Gastroesophageal sphincter (tissue), 4 donors: ENCODE data around the gene SLC2A14. TPM values are rescaled to one million over a fixed set of nuclear protein-coding genes. Genes with fewer than 3 reads are reported as not detected.
A peak's percentile ranks its signal among the peaks of the same experiment; 100 is the strongest.
"Not testable (repeated sequence)": the region's sequence is repeated elsewhere in the genome, so short reads cannot be mapped to it uniquely, and the experiment has no call there.

ENCODE experiments used
- ATAC-seq: fragments of 150-250 bp; one replicate; pipeline ENCODE4 v1.9.1; 2016; ENCODE audit warnings: mild to moderate bottlenecking, moderate library complexity
- H3K27ac ChIP-seq, 4 donors: fragments of 200-600 bp; sonication (generic) in 3 of 4; 1 replicate in 3 of 4; 2 replicates in 1 of 4; pipeline ENCODE4 v1.5.1; 2016 to 2019
- H3K27me3 ChIP-seq: fragments of 200-600 bp; sonication (generic); one replicate; pipeline ENCODE4 v1.5.1; 2019
- H3K36me3 ChIP-seq, 2 donors: fragments of 200-600 bp; sonication (generic); one replicate each; pipeline ENCODE4 v1.5.1; 2019; ENCODE audit warnings: control low read depth in 1 of 2
- H3K4me1 ChIP-seq, 3 donors: fragments of 200-600 bp; sonication (generic); 1 replicate in 2 of 3; 2 replicates in 1 of 3; pipeline ENCODE4 v1.5.1; 2016 to 2019; ENCODE audit warnings: control low read depth in 2 of 3
- H3K4me3 ChIP-seq, 2 donors: fragments of 200-600 bp; sonication (generic); one replicate each; pipeline ENCODE4 v1.5.1; 2019; ENCODE audit warnings: mild to moderate bottlenecking in 1 of 2, moderate library complexity in 1 of 2
- H3K9me3 ChIP-seq, 3 donors: fragments of 200-600 bp; sonication (generic); one replicate each; pipeline ENCODE4 v1.5.1; 2017 to 2019; ENCODE audit warnings: control low read depth in 2 of 3
- EP300 ChIP-seq: sonication (generic); formaldehyde crosslinking; IDR thresholded peaks from one replicate; pipeline ENCODE4 v1.6.1; 2017; ENCODE audit warnings: antibody characterized with exemption, mild to moderate bottlenecking
- POLR2A ChIP-seq, 2 donors: fragments of 450-650 bp; IDR thresholded peaks; one replicate each; pipeline ENCODE4 v1.6.1; 2017; ENCODE audit warnings: antibody characterized with exemption in 2 of 2, mild to moderate bottlenecking in 2 of 2, moderate library complexity in 1 of 2
- POLR2AphosphoS5 ChIP-seq: sonication (generic); formaldehyde crosslinking; IDR thresholded peaks from one replicate; pipeline ENCODE4 v1.6.1; 2017; ENCODE audit warnings: antibody characterized with exemption
- WGBS, 2 donors: methylation state at CpG; one replicate each; pipeline ENCODE4 v1.1.5; 2018; ENCODE audit warnings: low coverage in 1 of 2; 5-methylcytosine and 5-hydroxymethylcytosine counted together
- total RNA-seq, 4 donors: library from RNA; depleted of rRNA; stranded (reverse); fragments of >200 nt; gene quantifications; one replicate each; pipeline ENCODE4 v1.1.0, GENCODE V29; 2016
- TF ChIP-seq, protein P1 (sequence below), 4 experiments: fragments of 200-600 bp in 2 of 4; fragments of 450-650 bp in 2 of 4; sonication (generic) in 1 of 4; IDR thresholded peaks; one replicate each; pipeline ENCODE4 v1.5.1; 2017 to 2019; ENCODE audit warnings: antibody characterized with exemption in 4 of 4, mild to moderate bottlenecking in 2 of 4, moderate library complexity in 2 of 4

Gene SLC2A14
- total RNA-seq: 1 to 10 TPM in 2 of 4 donors, not detected in 2; 1.2 to 2.6 TPM

DNA sequence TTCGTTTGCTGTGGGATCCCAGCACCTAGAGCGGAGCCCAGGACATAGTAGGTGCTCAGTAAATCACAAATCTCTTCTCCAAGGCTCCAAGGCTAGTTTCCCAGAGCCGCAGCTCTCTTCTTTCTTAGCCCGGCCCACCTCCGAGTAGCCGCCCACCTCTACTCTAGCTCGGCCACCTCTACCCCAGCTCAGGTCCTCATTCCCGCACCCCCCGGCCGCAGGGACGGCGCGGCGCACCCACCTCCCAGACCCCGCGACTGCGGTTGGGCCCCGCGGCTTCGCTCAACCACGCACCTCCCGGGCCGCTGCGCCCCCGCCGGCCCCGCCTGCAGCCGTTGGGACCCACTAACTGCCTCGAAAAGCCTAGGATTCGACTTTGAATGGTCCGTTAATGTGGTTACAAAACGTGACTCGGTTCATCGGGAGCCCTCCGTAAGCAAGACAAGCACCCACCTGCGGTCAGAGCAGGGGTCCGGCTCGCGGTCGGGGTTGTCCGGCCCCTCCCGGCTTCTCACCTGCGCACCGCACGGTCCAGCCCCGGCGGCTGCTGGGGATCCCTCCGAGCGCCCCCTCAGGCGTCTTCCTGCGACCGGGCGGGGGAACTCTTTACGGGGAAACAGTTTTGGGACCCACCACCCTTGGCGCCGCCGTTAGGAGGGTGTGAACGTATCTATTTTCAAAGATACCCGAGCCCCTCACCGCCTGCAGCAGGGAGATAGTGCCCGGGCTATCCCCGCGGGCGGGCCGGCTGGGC is at the start of gene SLC2A14:
TSS of gene SLC2A14 (minus strand) at position 350 of the 754 bp plus-strand sequence. CDS start 3,035 bp downstream, outside the sequence.
- WGBS, 2 donors: 37% methylated on average over 7 of the region's 65 CpGs; no CpG with 5 or more reads in 1 of the 2 donors
- H3K27ac ChIP-seq: no peak within 1 kb of the TSS
- peaks cover 36% of the 10 kb centered on the region for H3K27me3 ChIP-seq
- H3K36me3 ChIP-seq: no peaks in the 10 kb centered on the region
- TF ChIP-seq POLR2AphosphoS5: no peak
- TF ChIP-seq EP300: no peak
- TF ChIP-seq, protein P1, sequence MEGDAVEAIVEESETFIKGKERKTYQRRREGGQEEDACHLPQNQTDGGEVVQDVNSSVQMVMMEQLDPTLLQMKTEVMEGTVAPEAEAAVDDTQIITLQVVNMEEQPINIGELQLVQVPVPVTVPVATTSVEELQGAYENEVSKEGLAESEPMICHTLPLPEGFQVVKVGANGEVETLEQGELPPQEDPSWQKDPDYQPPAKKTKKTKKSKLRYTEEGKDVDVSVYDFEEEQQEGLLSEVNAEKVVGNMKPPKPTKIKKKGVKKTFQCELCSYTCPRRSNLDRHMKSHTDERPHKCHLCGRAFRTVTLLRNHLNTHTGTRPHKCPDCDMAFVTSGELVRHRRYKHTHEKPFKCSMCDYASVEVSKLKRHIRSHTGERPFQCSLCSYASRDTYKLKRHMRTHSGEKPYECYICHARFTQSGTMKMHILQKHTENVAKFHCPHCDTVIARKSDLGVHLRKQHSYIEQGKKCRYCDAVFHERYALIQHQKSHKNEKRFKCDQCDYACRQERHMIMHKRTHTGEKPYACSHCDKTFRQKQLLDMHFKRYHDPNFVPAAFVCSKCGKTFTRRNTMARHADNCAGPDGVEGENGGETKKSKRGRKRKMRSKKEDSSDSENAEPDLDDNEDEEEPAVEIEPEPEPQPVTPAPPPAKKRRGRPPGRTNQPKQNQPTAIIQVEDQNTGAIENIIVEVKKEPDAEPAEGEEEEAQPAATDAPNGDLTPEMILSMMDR (IDR thresholded peaks at IDR 0.05): no peak
- no peak for TF ChIP-seq POLR2A (IDR thresholded peaks at IDR 0.05)
- H3K4me3 ChIP-seq: peak within 1 kb of the TSS in 1 of 2 donors; percentile 38
- no peaks in the 10 kb centered on the region for H3K9me3 ChIP-seq
- ATAC-seq: no peak
- peaks cover 0 to 8% (median 0%) of the 10 kb centered on the region in 3 donors for H3K4me1 ChIP-seq

DNA sequence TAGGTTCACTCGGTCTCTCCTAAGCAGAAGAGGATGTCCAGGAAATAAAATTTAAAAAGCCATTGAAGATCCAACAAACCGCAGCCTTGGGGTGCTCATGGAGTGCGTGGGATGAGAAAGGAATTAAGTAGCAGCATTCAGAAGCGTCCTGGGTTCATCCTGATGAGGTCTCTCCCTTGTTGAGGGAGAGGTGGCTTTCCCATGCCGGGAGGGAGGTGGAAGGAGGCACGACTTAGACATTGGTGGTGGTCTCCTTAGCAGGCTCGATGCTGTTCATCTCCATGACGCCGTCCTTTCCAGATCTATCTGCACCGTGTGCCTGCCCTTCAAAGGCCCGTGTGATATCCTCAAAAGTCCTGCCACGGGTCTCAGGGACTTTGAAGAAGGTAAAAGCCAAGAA is 48.5 kb upstream of the SLC2A14 start:
- WGBS, 2 donors: 73 to 74% methylated on average over 2 to 5 of the region's 12 CpGs
- ATAC-seq: not testable (repeated sequence)

DNA sequence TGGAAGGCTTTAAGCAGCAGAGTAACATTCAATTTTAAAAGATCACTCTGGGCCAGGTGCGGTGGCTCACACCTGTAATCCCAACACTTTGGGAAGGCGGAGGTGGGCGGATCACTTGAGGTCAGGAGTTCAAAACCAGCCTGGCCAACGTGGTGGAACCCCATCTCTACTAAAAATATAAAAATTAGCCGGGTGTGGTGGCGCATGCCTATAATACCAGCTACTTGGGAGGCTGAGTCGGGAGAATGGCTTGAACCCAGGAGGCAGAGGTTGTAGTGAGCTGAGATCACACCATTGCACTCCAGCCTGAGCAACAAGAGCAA is 45.5 kb upstream of the SLC2A14 start:
- not testable (repeated sequence) for ATAC-seq, H3K27ac ChIP-seq, H3K4me1 ChIP-seq, H3K9me3 ChIP-seq, H3K4me3 ChIP-seq, H3K27me3 ChIP-seq
- WGBS, 2 donors: 75 to 90% methylated on average over 4 to 5 of the region's 7 CpGs
- peaks cover 0 to 53% of the 10 kb centered on the region in 2 donors for H3K36me3 ChIP-seq

More for the DNA sequence above, 48.5 kb upstream of the SLC2A14 start:
- H3K4me3 ChIP-seq, H3K27ac ChIP-seq, H3K9me3 ChIP-seq, H3K27me3 ChIP-seq, H3K4me1 ChIP-seq: not testable (repeated sequence)
- peaks cover 0 to 77% of the 10 kb centered on the region in 2 donors for H3K36me3 ChIP-seq

DNA sequence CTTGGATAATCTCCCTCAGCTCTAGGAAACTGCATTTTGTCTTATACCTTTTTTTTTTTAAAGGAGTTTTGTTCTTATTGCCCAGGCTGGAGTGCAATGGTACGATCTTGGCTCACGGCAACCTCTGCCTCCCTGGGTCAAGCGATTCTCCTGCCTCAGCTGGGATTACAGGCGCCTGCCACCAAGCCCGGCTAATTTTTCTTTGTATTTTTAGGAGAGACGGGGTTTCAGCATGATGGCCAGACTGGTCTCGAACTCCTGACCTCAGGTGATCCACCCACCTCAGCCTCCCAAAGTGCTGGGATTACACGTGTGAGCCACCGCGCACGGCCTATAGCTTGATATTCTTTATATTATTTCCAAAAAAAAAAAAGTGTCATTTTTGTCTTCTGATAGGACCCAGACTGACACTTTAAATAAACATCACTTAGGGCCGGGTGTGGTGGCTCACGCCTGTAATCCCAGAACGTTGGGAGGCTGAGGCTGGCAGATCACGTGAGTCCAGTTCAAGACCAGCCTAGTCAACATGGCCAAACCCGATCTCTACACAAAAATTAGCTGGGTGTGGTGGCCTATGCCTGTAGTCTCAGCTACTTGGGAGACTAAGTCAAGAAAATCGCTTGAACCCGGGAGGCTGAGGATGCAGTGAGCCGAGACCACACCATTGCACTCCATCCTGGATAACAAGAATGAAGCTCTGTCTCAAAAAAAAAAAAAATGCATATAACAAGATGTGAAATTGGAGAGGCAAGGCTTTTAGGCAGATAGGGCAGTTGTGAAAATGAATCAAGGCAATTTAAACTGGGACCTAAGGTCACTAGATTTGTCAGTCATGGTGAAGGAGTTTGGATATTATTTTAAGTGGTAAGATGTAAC is 44.9 kb upstream of the SLC2A14 start:
- H3K27me3 ChIP-seq: peaks cover 6% of the 10 kb centered on the region
- 93 to 100% methylated on average over 1 to 13 of the region's 19 CpGs for WGBS, 2 donors
- H3K27ac ChIP-seq: no peak overlapping the region
- peaks cover 0 to 47% of the 10 kb centered on the region in 2 donors for H3K36me3 ChIP-seq
- no peak for ATAC-seq
- H3K4me1 ChIP-seq: peaks cover 0 to 5% (median 0%) of the 10 kb centered on the region in 3 donors
- H3K9me3 ChIP-seq: no peaks in the 10 kb centered on the region
- no peak for TF ChIP-seq POLR2A (IDR thresholded peaks at IDR 0.05)
- TF ChIP-seq POLR2AphosphoS5: no peak
- TF ChIP-seq, protein P1 (IDR thresholded peaks at IDR 0.05): no peak
- no peak for TF ChIP-seq EP300
- H3K4me3 ChIP-seq: no peak overlapping the region

DNA sequence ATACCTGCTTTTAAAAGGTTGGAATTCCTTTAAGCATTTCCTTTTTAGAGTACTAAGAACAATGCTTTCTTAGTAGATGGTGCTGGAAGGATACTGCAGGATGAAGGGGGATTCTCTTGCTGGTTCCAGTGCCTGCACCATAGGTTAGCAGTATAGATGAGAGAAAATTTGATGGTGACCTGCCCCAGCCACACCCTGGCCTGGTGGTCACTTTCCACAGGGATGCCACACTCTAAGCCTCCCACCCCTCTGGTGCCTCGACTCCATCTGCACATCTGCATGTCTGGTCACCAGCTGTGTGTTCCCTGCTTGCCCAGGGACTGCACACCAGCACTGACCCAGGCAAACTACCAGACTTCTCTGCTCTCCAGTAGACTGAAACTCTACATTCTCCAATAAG is 44.2 kb upstream of the SLC2A14 start:
- no peak overlapping the region for H3K27ac ChIP-seq
- H3K4me3 ChIP-seq: no peak overlapping the region
- WGBS, 2 donors: 44 to 67% methylated on average over 1 of the region's 1 CpG
- H3K9me3 ChIP-seq: no peaks in the 10 kb centered on the region
- TF ChIP-seq POLR2AphosphoS5 (no peak), EP300 (no peak), POLR2A (IDR thresholded peaks at IDR 0.05) (no peak)
- TF ChIP-seq, protein P1 (IDR thresholded peaks at IDR 0.05): no peak
- H3K27me3 ChIP-seq: peaks cover 6% of the 10 kb centered on the region
- H3K4me1 ChIP-seq: peaks cover 0 to 5% (median 0%) of the 10 kb centered on the region in 3 donors
- ATAC-seq: no peak
- peaks cover 0 to 40% of the 10 kb centered on the region in 2 donors for H3K36me3 ChIP-seq
